ENCODE data around the gene ESRRB.

The ESRRB gene

GRCh38 chr14:76550534-76550933, 174.6 kb downstream of the ESRRB start:
- no peak for DNase-seq

GRCh38 chr14:76551116-76551515, 175.2 kb downstream of the ESRRB start:
- no peak for DNase-seq

Measured in CD4-positive, alpha-beta T cell treated with Interleukin-21 for 1 hour (primary cell).